NCI-H2081 (cell line): Measurements from ENCODE around the gene GABBR2.
"Not testable (repeated sequence)": the region's sequence is repeated elsewhere in the genome, so short reads cannot be mapped to it uniquely, and the experiment has no call there.

ENCODE experiments used
- DNase-seq, 2 experiments: peaks; one replicate each; lab custom pipeline; 2025; lab: John Stamatoyannopoulos, UW

Gene GABBR2

DNA sequence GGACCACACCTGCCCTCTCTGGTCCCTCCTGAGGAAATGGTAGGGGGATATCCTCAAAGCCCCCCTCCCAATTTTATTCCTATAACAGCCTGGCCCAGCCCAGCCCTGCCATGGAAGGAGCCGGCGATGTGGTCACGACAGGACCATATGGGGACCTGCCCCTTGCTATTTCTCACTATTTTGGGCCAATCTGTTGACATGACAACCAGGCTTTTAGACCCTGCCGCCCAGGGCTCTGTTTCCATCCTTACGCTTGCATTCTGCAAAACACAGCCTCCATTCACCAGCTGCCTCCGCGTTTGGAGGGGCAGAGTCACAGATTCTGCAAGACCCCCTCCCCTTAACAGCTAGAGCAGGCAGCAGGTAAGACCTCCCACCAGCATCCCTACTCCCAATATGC is 112.2 kb downstream of the GABBR2 start:
- DNase-seq, result no peak

DNA sequence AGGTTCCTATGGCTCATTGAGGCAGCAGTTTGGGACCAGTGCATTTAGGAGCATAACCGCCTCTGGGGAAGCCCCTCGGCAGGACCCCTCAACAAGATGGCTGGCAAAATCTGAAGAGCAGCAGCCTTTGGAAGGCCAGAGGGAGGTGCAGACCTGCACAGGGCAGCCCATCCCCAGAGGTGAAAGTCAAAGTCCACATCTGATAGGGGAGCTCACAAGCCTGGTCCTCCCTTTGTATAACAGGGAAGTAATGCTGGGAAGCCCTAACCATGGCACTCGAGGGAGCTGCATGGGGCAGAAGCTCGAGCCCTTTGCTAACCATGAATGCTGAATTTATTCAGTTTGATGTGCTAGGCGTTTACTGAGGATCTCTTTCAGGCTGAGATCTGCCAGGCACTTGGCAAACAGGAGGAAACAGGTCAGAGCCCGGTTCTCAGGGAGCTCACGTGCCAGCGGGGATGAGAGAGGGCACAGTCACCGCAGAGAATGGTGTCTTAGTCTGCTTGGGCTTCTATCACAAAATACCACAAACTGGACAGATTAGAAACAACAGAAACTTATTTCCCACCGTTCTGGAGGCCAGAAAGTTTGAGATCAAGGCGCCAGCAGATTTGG is 114.1 kb downstream of the GABBR2 start:
- DNase-seq, result no peak

DNA sequence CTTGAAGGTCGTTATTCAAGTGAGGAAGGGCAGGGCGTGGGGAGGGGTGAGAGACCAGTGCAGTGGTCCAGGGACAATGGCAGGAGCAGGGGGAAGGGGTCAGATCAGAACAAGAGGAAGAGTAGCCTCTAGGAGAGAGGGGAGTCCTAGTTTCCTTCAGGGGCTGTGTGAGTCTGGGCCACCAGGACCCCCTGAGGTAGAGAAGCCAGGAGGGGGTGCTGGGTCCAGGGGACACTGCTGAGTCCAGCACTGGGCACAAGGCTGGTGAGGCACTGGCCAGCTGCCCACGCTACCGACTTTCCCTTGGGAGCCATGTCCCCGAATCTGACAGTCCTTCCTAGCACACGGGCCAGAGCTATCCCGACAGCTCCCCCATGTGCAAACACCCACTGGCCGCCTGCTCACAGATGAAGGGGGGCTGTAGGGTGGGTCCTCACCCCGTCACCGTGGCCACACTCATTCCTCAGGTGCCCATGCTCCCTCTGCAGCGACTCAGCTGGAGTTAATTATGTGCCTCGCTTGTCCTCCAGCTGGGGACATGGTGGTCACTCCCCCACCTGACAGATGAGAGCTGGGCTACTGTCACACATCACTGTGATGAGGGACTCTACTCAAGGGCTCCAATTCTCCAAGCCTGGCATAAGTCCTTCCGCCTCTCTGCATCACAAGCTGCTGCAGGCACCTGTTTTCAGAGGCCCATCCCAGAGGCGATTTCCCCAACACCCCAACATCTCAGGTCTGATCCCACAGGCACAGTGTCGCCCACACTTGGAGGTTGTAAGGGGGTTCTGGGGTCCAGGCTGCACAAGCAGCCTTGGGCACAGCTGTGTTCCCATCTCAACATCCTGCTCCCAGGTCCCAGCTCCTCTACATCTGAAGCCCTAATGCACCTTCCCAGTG is 115.1 kb downstream of the GABBR2 start:
- no peak for DNase-seq

DNA sequence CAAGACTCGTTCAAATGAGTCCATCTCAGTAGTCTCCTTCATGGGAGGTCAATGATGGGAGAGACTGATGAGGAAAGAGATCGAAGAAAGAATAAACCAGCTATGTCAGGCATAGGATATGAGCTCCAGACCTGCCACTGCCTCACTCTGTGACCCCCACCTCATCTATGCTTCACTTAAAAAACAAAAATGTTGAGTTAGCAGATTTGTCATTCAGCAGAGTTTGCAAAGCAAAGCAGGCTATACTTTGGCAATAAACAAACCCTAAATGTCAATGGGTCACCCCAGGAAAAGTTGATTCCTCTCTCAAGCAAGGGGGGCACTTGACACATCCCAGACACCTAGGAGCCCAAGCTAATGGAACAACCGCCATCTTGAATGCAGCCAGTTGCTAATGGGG is 117.0 kb downstream of the GABBR2 start:
- DNase-seq, result no peak

DNA sequence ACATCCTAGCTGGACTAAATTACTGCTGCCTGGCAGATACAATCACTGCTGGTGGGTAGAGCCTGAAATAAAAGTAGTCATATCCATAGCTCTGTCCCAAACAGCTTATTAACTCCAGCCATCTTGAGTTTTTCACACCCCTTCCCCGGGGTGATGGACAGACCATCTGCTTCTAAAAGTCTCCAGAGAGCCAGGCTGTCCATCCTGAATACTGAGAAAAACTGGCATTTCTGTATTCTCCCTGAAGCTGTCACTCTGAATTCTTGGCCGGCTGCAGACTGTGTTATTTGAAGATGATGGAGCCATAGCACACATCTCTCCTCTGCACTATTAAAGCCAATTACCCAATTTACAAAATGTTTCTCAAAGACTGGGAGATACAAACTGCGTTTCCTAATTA is 118.6 kb downstream of the GABBR2 start:
- DNase-seq, result no peak

DNA sequence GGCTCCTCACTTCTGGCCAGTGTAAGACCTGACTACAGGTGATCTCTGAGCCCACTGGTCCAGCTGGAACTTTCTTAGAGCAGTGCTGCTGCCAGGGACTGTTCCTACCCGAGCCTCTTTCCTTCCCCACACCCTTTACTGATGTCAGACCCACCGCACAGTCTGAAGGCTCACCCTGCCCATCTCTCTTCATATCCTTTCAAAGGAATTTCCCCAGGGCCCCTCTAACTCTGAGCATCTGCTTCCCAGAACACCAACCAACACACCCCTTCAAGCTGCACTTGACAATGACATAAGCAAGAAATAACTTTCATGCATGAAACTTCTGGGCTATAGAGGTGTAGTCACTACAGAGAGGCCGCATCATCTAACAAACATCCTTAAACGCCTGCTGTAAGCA is 119.6 kb downstream of the GABBR2 start:
- DNase-seq, result no peak

DNA sequence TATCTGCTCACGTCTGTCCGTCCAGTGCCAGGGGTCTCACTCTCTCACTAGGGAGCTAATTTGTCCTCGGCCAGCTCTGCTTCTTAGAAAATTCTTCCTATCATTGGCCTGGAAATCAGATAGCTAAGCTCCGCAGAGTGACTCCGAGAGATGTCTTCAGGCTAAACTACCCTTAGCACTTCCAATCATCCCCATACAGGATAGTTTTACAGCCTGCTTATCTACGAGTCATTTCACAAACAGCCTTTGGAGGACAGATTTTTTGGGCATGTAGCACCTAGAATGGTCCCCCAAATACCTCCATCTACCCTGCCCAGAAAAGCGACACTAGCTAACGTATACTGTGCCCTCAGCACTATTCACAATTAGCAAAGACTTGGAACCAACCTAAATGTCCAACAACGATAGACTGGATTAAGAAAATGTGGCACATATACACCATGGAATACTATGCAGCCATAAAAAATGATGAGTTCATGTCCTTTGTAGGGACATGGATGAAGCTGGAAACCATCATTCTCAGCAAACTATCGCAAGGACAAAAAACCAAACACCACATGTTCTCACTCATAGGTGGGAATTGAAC is 123.8 kb downstream of the GABBR2 start:
- not testable (repeated sequence) for DNase-seq

DNA sequence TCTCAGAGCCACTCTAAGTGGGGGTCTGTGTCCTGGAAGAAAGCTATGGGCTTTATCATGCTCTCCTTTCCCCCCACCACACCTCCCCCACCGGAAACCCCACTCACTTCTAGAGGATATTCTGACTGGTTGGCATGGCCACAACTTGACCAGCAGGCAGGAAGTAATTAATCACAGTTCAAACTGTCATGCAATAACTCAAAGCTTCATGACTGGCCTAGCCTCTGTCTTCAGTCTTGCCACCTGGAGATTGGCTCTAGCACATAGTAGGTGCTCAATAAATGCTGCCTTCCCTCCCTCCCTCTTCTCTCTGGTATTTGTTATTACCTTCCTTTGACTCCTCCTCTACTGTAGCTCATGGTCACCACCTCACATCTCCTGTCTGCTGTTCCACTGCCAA is 124.7 kb downstream of the GABBR2 start:
- DNase-seq, result no peak

DNA sequence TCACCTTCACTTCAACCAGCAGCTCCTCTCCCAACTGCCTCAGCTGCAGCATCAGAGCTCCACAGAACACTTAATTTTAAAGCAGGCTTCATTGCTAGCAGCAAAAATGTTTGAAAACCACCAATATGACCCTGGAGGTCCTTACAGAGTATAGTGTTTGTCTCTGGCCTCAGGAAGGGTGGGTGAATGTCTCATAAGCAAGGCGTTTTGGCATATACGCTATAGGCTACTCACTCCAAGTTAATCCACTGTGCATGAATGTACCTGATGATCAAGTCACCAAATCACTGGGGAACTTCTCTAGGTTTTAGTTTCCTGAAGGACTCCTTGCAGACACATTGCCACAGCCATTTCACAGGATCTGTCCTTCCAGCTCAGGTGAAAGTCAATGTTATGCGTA is 125.3 kb downstream of the GABBR2 start:
- DNase-seq, result no peak

DNA sequence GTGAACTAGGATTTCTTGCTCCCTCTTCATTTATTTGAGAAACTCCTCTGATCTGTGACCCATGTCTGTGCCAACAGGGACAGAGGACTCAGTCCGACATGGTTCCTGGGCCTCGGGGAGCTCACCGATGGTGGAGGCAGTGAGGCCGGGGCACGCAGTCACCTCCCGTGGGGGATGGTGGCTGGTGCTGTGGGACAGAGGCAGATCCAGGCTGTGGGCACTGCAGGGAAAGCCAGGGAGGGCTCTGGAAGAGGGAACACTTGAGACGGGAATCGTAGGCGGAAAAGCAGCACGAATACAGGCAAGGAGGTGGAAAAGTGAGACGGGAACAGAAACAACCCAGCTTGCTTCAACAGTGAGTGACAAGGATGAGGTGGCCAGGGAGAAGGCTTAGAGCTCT is 127.8 kb downstream of the GABBR2 start:
- DNase-seq, result no peak

DNA sequence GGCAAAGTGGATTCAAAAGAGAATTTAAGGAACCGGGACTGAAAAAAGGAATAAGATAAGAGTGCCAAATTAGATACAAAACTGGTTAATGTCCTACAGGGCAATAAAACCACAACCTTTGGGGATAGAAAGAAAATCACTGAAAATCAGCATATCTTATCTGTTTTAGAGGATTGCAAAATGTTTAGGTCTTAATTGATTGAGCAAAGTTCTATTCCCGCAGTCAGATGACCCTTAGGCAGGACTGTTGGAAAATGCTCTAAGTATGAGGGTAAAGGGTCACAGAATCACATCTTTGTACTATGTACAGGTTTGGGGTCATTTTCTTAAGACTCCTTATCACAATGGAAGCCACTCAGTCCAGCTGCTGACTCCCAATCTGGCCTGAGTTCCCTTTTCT is 129.0 kb downstream of the GABBR2 start:
- no peak for DNase-seq

DNA sequence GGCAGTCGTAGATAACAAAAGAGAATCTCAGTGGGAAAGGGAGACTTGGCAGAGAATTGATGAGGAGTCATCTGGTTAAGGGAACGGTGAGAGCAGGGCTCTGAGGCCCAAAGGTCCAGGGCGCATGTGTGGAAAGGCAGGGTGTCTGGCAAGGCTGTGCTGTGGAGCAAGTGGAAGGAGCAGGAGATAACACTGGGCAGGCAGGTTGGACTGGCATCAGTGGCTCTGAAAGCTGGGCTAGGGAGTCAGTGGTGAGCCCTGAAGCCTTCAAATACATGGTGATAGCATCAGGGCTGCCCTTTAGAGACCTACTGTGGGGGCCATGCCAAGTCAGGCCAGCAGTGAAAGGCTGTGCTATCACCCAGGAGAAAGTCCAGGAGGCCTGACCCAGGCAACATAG is 131.3 kb downstream of the GABBR2 start:
- no peak for DNase-seq

DNA sequence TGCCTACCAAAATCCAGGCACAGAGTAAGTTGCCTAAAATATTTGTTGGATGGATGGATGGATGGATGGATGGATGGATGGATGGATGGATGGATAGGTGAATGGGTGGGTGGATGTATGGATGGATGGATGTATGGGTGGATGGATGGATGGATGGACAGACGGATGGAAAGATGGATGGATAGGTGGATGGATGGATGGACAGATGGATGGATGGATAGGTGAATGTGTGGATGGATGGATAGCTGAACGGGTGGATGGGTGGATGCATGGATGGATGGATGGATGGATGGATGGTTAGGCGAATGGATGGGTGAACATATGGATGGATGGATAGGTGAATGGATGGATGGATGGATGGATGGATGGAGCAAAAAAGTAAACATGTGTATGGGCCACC is 131.9 kb downstream of the GABBR2 start:
- DNase-seq, result no peak

DNA sequence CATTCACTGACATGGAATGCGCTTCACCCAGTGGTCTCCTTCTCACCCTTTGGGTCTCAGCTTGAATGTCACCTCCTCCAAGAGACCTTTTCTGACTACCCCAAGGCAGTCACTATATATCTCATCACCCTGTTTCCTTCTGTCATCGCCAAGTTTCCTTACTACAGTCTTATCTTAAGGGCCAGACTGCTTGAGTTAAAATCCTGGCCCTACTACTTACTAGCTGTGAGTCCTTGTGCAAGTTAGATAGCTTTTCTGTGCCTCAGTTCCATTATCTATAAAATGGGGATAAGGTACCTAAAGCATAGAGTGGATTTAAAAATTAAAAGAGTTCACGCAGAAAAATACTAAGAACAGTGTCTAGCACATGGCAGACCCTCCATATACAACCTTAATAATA is 132.4 kb downstream of the GABBR2 start:
- no peak for DNase-seq

DNA sequence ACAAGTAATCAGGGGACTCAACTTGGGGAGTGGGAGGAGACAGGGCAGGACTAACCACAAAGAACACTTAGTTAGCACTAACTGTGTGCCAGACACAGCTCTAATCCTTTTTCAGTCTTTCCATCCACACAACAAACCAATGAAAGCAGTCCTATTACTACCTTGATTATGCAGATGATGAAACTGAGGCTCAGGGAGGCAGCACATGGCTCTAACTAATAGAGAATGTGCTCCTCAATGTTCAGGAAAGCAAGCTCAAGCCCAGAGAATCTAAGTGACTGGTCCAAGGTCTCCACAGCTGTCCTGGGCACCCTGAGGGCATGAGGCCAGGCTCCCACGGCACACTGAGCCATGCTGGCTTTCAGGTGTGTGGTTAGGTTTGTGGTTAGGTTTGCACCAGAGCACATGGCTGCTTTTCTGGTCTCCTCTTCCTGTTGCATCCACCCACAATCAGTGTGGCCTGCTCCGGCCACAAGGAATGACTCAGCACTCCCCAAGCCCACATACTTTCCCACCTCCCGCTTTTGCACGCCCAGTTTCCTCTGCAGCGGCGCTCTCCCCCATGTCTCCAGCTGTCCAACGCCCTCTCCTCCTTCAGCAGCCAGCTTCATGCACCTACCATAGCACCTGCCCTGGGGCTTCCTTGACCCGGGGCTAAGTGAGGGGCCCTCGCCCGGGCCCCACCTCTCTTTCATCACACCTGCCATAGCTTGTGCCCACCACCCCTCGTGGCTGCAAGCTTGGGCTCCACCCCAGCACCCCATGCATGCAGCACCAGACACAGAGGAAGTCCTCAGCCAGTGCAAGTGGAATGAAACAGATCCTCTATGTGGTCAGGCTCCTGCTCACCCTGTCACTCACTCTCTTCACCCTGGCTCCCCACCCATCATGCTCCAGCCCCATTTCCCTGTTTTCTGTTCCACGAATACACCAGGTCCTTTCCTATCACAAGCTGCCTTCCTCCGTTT is 133.1 kb downstream of the GABBR2 start:
- no peak for DNase-seq

DNA sequence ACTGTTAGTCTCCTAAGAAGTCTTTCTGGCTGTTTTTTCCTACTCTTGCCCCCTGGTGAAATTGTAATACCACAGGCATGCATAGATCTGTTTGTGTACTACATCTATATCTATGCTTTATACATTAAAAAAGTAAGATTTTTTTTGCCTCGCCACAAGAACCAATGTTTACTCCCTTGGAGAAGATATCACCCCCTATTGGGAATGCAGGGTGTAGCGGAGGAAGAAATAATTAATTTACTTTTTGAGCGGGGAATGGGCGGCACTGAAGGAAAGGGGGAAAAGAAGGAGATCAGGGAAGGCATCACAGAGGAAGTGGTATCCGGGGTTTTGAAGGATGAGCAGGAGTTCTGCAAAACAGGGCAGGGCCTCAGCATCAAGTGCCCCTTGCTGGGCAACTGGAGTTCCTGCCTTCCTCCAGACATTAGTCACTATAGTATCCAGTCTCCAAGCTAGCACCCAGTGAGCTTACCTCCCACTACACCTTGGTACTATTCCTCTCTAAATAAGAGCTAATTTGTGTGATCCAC is 134.9 kb downstream of the GABBR2 start:
- no peak for DNase-seq

DNA sequence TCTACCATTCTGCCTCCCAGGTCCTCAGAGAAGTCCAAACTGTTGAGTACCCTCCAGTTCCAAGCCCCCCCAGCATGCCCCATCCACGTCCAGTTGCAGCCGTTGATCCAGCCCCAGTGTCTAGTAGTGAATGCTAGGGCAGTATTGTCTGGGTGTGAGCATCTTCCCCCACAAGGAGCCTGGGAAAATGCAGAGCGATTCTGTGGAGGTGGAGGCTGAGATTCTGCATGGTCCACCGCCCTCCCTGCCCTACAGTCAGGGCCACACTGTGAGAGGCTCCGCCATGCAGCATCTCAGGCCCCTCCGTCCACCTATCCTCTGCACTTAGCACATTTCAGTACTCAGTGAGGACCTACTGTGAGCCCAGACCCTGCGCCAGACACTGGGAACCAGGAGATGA is 135.9 kb downstream of the GABBR2 start:
- no peak for DNase-seq

DNA sequence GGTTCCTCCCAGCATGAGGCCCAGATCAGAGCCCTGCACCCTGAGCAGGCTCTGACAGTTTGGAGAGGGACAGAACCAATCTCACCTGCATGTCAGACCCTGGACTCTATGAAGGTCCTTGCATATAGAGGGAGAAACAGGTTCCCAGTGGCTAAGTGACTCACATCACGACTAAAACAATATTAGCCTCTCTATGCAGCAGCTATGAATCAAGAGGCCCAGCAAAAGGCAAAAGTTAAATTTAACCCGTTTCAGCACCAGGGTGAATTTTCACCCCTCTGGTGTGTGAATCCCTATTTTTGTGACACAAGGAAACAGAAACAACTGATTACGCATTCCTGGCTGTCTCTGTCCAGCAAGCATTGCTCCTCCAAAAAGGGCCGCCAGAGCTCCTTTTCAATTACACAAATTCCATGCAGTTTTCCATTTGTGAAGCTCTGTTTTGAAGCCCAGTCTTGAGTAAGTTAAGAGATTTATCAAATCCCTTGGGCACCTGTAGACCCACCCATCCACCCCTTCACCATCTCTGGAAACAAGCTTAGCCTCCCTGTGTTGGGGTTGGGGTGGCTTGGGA is 136.6 kb downstream of the GABBR2 start:
- no peak for DNase-seq

DNA sequence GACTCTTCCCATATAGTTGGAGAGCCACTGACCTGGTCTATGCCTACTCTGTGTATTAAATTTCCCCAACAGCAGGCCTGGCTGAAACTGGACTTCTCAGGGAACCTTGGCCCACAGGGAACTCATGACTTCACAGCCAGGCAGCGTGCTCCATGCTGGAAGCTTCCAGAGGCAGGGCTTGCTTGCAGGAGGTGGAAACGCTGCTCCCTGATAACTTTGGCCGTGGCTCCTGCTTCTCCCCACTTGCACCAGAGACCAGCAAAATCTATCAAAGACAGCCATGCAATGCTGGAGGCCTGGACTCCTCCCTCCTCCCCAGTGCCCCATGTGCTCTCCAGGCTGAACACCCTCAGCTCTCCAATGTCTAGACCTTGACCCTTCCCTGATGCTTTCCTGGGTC is 137.1 kb downstream of the GABBR2 start:
- DNase-seq, result no peak

DNA sequence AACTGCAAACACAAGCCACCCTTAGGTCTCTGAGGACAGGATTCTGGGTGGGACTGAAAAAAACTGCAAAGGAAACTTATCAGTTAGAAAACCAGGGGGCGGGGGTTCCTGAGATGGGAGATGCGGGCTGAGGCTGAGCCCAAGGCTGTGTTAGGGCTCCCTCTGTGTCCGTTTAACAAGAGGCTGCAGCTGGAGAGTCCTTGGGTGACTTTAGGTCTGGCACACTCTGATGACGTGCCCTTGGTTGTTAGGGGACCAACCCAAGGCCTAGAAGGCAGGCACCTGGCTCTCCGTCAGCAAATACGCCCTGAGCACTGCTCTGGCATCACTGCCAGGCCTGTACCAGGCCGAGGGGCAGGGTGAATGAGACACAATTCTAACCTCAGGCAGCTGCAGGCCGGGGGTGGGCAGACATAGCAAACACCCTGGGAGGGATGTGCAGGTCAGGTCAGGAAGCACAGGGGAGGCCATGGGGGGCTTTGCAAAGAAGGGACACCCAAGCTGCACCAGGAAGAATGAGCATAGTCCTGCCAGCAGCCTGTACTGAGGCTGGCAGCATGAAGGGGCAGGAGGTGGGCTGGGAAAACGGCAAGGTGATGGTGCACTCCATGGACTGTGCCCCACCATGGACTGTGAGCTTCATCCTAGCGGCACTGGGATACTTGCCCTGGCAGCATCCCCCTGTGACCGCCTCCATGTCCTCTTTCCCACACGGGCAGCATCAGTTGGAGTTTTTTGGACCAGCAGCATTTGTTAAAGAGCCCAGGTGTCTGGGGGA is 137.9 kb downstream of the GABBR2 start:
- DNase-seq, result no peak

DNA sequence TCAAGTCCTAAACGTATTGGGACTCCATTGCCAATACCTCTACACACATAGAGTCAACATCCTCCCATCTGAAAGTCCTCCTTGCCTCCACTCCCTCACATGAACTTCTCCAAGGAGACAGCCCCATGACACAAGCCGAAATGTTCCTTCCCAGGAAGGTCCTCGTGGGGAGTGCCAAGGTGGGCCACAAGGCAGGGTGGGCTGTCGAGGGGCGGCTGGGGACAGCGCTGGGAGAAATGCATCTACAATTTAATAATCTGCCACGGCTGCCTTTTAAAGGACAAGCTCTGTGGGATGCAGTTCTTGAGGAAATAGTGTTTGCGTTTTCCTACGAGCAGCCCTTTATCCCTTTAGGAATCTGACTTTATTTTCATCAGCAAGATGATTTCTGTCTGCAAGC is 138.7 kb downstream of the GABBR2 start:
- no peak for DNase-seq
